Kidney tubule cell (primary cell): Measurements from ENCODE around the gene CRYAB.
"Not testable (repeated sequence)": the region's sequence is repeated elsewhere in the genome, so short reads cannot be mapped to it uniquely, and the experiment has no call there.

ENCODE experiments used
- DNase-seq: peaks from one replicate; pipeline ENCODE4 v3.0.0-alpha.2; 2018; ENCODE audit warnings: low spot score

Gene CRYAB

GRCh38 chr11:111933872-111934271 lies 22.3 kb upstream of the CRYAB start:
- no peak for DNase-seq

- not testable (repeated sequence) for DNase-seq
These were observed 21.6 kb upstream of the CRYAB start for GRCh38 chr11:111933176-111933575.

- no peak for DNase-seq
These were observed 21.0 kb upstream of the CRYAB start for GRCh38 chr11:111932611-111932950.

GRCh38 chr11:111930472-111930871 lies 18.9 kb upstream of the CRYAB start:
- DNase-seq = no peak

GRCh38 chr11:111926505-111927391 lies 15.2 kb upstream of the CRYAB start:
- peak; percentile 97 for DNase-seq

GRCh38 chr11:111925953-111926352 lies 14.4 kb upstream of the CRYAB start:
- no peak for DNase-seq

- no peak for DNase-seq
These were observed 12.4 kb upstream of the CRYAB start for GRCh38 chr11:111923951-111924350.

GRCh38 chr11:111923351-111923788 lies 11.8 kb upstream of the CRYAB start:
- peak; percentile 39 for DNase-seq

GRCh38 chr11:111922803-111923202 lies 11.2 kb upstream of the CRYAB start:
- DNase-seq = peak; percentile 41

- no peak for DNase-seq
These were observed 10.1 kb upstream of the CRYAB start for GRCh38 chr11:111921541-111922230.

GRCh38 chr11:111920908-111921307 lies 9.3 kb upstream of the CRYAB start:
- no peak for DNase-seq

- peak; percentile 94 for DNase-seq
These were observed 7.1 kb upstream of the CRYAB start, which contains the start of gene C11orf52 for GRCh38 chr11:111918390-111919256. TSS of gene C11orf52 (plus strand) at chr11:111918913. CDS start at chr11:111918973, 60 bp downstream.

- DNase-seq = no peak
These were observed 6.2 kb upstream of the CRYAB start for GRCh38 chr11:111917788-111918187.

- DNase-seq = no peak
These were observed 5.7 kb upstream of the CRYAB start for GRCh38 chr11:111917312-111917711.

GRCh38 chr11:111916768-111917167 lies 5.2 kb upstream of the CRYAB start:
- no peak for DNase-seq

- DNase-seq = peak; percentile 80
These were observed 2.4 kb upstream of the CRYAB start for GRCh38 chr11:111913997-111914396.

GRCh38 chr11:111913031-111913861 lies 1.7 kb upstream of the CRYAB start:
- DNase-seq = peak; percentile 42

- no peak for DNase-seq
These were observed 965 bp upstream of the CRYAB start, which contains the start of gene HSPB2 for GRCh38 chr11:111912535-111912934. TSS of gene HSPB2 (plus strand) at chr11:111912734. CDS start at chr11:111912830, 96 bp downstream.

- no peak for DNase-seq
These were observed 651 bp downstream of the CRYAB start for GRCh38 chr11:111910676-111911562.

GRCh38 chr11:111909378-111909777 lies 2.2 kb downstream of the CRYAB start:
- DNase-seq = no peak
